Right lobe of liver (tissue), 6 donors: Measurements from ENCODE around the gene TSPAN9. TPM values are rescaled to one million over a fixed set of nuclear protein-coding genes. Genes with fewer than 3 reads are reported as not detected.

Experiments
- ATAC-seq, 4 donors: fragments of 200-7000 bp; cut with Tn5 transposase; one replicate each; pipeline ENCODE4 v1.9.1; 2020; ENCODE audit warnings: mild to moderate bottlenecking in 4 of 4, moderate library complexity in 4 of 4
- DNase-seq, 3 donors: peaks; one replicate each; pipeline ENCODE4 v3.0.0-alpha.2; 2020
- H3K27ac ChIP-seq, 3 donors: fragments of 200-600 bp; one replicate each; pipeline ENCODE4 v1.8.0; 2022
- H3K27me3 ChIP-seq, 2 donors: fragments of 200-600 bp; one replicate each; pipeline ENCODE4 v1.8.0; 2022
- H3K36me3 ChIP-seq, 4 donors: fragments of 200-600 bp; sonication (generic) in 1 of 4; one replicate each; pipeline versions ENCODE4 v1.5.1 to v1.8.0; 2017 to 2022; ENCODE audit warnings: control low read depth in 1 of 4
- H3K4me1 ChIP-seq, 4 donors: fragments of 200-600 bp; sonication (generic) in 1 of 4; one replicate each; pipeline versions ENCODE4 v1.5.1 to v1.8.0; 2017 to 2022; ENCODE audit warnings: control low read depth in 1 of 4
- H3K4me3 ChIP-seq, 3 donors: fragments of 200-600 bp; one replicate each; pipeline ENCODE4 v1.8.0; 2022
- H3K9me3 ChIP-seq, 4 donors: fragments of 200-600 bp; sonication (generic) in 1 of 4; one replicate each; pipeline versions ENCODE4 v1.5.1 to v1.8.0; 2017 to 2022; ENCODE audit warnings: control low read depth in 1 of 4
- CTCF ChIP-seq, 4 donors: fragments of 200-600 bp in 3 of 4; fragments of 450-650 bp in 1 of 4; IDR thresholded peaks; one replicate each; pipeline versions ENCODE4 v1.5.1 to v1.8.0; 2016 to 2022; ENCODE audit warnings: antibody characterized with exemption in 4 of 4, mild to moderate bottlenecking in 2 of 4
- POLR2A ChIP-seq: fragments of 450-650 bp; IDR thresholded peaks from one replicate; pipeline ENCODE4 v1.6.1; 2017; ENCODE audit warnings: antibody characterized with exemption, mild to moderate bottlenecking
- WGBS: methylation state at CpG from one replicate; pipeline ENCODE4 v1.1.6; 2018; ENCODE audit warnings: low coverage, low lambda C conversion rate; ENCODE audit not compliant: insufficient coverage; ENCODE audit errors: missing lambda C conversion rate; 5-methylcytosine and 5-hydroxymethylcytosine counted together
- intact Hi-C, 2 donors: fragments of 100-400 bp; cut with DNase I; formaldehyde crosslinking; loops; one replicate each; pipeline versions ENCODE4 v1.11.2 to v1.14.1; 2022
- total RNA-seq, 6 experiments: library from RNA; depleted of rRNA in 2 of 6; stranded (reverse); fragments of >200 nt in 2 of 6; fragmentation: NEBNext Ultra II Directional in 3 of 6; extraction: Animal tissue kit (Norgen Biotek cat#: 25700) in 3 of 6; gene quantifications; one replicate each; pipeline versions ENCODE4 v1.1.0 to v1.2.4, GENCODE V29; 2016 to 2023
- donor health status: DM: no; HTN: yes; CAD: no.
- donor health status: DM: no; HTN: no; CAD: no.
- donor health status: DM: no; HTN: no; CAD: no.
- donor health status: DM: no; HTN: yes; CAD: no.
- donor health status: DM: no; HTN: yes; CAD: no.

The TSPAN9 gene
- total RNA-seq, 6 experiments from 2014 or later, result 23.7 to 53.2 (median 39.8) TPM

DNA sequence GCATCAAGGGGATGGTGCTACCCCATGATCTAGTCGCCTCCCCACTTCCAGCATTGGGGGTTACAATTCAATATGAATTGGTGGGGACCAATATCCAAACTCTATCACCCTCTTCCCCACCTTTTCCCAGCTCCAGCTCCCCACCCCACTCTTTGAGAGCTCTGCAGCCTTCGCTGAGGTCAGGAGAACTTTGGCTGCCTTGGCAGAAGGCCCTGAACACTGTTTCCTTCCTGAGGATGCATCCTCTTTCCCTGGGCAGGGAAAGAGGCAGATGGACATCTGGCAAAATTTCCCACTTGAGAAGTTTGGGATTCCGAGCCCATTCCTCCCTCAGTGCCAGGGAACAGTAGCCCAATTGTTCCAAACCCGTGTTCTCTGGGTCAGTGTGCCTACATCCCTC, 169.1 kb downstream of the TSPAN9 start:
- H3K4me1 ChIP-seq, result peaks cover 0 to 22% (median 7%) of the 10 kb centered on the region in 4 donors
- no peak for TF ChIP-seq CTCF (IDR thresholded peaks at IDR 0.05)
- no peak for TF ChIP-seq POLR2A
- no peak overlapping the region for H3K27ac ChIP-seq
- H3K4me3 ChIP-seq, result no peak overlapping the region
- no peak for ATAC-seq
- no peaks in the 10 kb centered on the region for H3K36me3 ChIP-seq
- no peak for DNase-seq
- WGBS, result 60% methylated on average over 1 of the region's 4 CpGs
- H3K9me3 ChIP-seq, result no peaks in the 10 kb centered on the region
- H3K27me3 ChIP-seq, result no peaks in the 10 kb centered on the region
- intact Hi-C loops, result no loop called here

- Histone ChIP-seq H3K9me3 (no peaks in the 10 kb centered on the region), H3K4me1 (peaks cover 0 to 29% (median 5%) of the 10 kb centered on the region in 4 donors), H3K4me3 (no peak overlapping the region), H3K27me3 (no peaks in the 10 kb centered on the region), H3K36me3 (no peaks in the 10 kb centered on the region), H3K27ac (no peak overlapping the region)
- intact Hi-C loops, result no loop called here
- 56% methylated on average over 9 of the region's 11 CpGs for WGBS
- ATAC-seq, result no peak
- DNase-seq, result no peak
- TF ChIP-seq CTCF (IDR thresholded peaks at IDR 0.05) (no peak), POLR2A (no peak)
These were observed 169.9 kb downstream of the TSPAN9 start for GRCh38 chr12:3247077-3247476.

DNA sequence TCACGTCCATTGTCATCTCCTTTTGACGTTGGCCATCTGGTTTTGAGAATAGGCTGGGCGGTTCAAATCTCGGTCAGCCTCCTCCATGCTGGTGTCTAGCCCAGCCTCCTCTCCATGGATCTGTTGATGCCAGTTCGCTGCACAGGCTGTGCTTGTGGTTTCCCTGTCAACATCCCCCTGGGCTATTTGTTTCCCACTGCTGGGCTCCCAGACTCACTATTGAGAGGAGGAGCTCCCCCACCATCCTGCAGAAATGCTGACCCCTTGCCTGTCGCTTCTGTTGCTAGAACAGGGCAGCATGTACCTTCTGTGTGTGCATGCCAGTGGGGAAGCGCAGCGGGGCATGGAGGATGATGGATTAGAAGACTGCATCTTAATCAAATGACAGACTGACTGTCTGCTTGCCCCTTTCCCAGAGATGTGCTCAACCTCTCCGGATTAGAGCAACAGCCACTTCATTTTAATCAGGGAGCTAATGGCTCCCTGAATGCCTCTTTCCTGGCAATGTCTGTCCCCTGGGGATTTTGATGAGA, 170.5 kb downstream of the TSPAN9 start:
- 85% methylated on average over 5 of the region's 9 CpGs for WGBS
- intact Hi-C loops, result no loop called here
- ATAC-seq (no peak), DNase-seq (no peak)
- Histone ChIP-seq H3K27ac (no peak overlapping the region), H3K9me3 (no peaks in the 10 kb centered on the region), H3K36me3 (no peaks in the 10 kb centered on the region), H3K4me3 (no peak overlapping the region), H3K4me1 (peaks cover 0 to 35% (median 7%) of the 10 kb centered on the region in 4 donors), H3K27me3 (no peaks in the 10 kb centered on the region)
- TF ChIP-seq CTCF (IDR thresholded peaks at IDR 0.05) (no peak), POLR2A (no peak)

GRCh38 chr12:3249081-3249800, 172.1 kb downstream of the TSPAN9 start:
- DNase-seq, result no peak
- Histone ChIP-seq H3K9me3 (no peaks in the 10 kb centered on the region), H3K36me3 (no peaks in the 10 kb centered on the region), H3K4me1 (peaks cover 0 to 40% (median 9%) of the 10 kb centered on the region in 4 donors), H3K27ac (no peak overlapping the region), H3K27me3 (no peaks in the 10 kb centered on the region), H3K4me3 (no peak overlapping the region)
- no peak for ATAC-seq
- TF ChIP-seq POLR2A, result no peak
- TF ChIP-seq CTCF (IDR thresholded peaks at IDR 0.05), result no peak
- WGBS, result 75% methylated on average over 16 of the region's 16 CpGs
- intact Hi-C loops, result no loop called here
